Neutrophil (primary cell): ENCODE data around the gene ZC3H12A.

Experiments
- H3K27ac ChIP-seq: fragments of 200-600 bp; sonication (generic); 2 replicates; pipeline ENCODE4 v1.5.1; 2016; ENCODE audit warnings: mild to moderate bottlenecking, moderate library complexity
- H3K27me3 ChIP-seq: fragments of 200-600 bp; sonication (generic); 2 replicates; pipeline ENCODE4 v1.6.0; 2016; ENCODE audit warnings: mild to moderate bottlenecking
- H3K36me3 ChIP-seq: fragments of 200-600 bp; sonication (generic); 2 replicates; pipeline ENCODE4 v1.5.1; 2017
- H3K4me1 ChIP-seq, 2 experiments: fragments of 200-600 bp in 1 of 2; sonication (generic) in 1 of 2; 1 replicate in 1 of 2; 2 replicates in 1 of 2; pipeline versions ENCODE4 v1.5.1 to v1.6.1; 2013 to 2016; ENCODE audit warnings: low read depth in 1 of 2, low read length in 1 of 2, mild to moderate bottlenecking in 1 of 2, moderate library complexity in 1 of 2; ENCODE audit not compliant: control insufficient read depth in 1 of 2, insufficient read depth in 1 of 2
- H3K4me3 ChIP-seq, 2 experiments: fragments of 200-600 bp in 1 of 2; sonication (generic) in 1 of 2; 1 replicate in 1 of 2; 2 replicates in 1 of 2; pipeline ENCODE4 v1.5.1; 2013 to 2016; ENCODE audit warnings: low read depth in 1 of 2, low read length in 1 of 2, mild to moderate bottlenecking in 1 of 2, moderate library complexity in 1 of 2
- H3K9me3 ChIP-seq: fragments of 200-600 bp; sonication (generic); 2 replicates; pipeline ENCODE4 v1.5.1; 2016
- CTCF ChIP-seq: fragments of 200-600 bp; sonication (generic); IDR thresholded peaks from 2 replicates; pipeline ENCODE4 v1.5.1; 2016; ENCODE audit warnings: antibody characterized with exemption

The ZC3H12A gene

GRCh38 chr1:37493336-37494098, 19.1 kb downstream of the ZC3H12A start:
- TF ChIP-seq CTCF: no peak
- Histone ChIP-seq H3K27me3 (no peaks in the 10 kb centered on the region), H3K4me3 (no peak overlapping the region), H3K27ac (no peak overlapping the region), H3K36me3 (peaks cover 56% of the 10 kb centered on the region), H3K4me1 (no peaks in the 10 kb centered on the region), H3K9me3 (no peaks in the 10 kb centered on the region)

GRCh38 chr1:37495875-37496274, 21.5 kb downstream of the ZC3H12A start:
- Histone ChIP-seq H3K4me3 (no peak overlapping the region), H3K27me3 (no peaks in the 10 kb centered on the region), H3K36me3 (peaks cover 69% of the 10 kb centered on the region), H3K4me1 (no peaks in the 10 kb centered on the region), H3K27ac (no peak overlapping the region), H3K9me3 (no peaks in the 10 kb centered on the region)
- no peak for TF ChIP-seq CTCF

GRCh38 chr1:37497832-37498231, 23.5 kb downstream of the ZC3H12A start:
- H3K27ac ChIP-seq: no peak overlapping the region

GRCh38 chr1:37498872-37499617, 24.7 kb downstream of the ZC3H12A start:
- no peak overlapping the region for H3K27ac ChIP-seq
- H3K36me3 ChIP-seq: peaks cover 61% of the 10 kb centered on the region

More at GRCh38 chr1:37497832-37498231, 23.5 kb downstream of the ZC3H12A start:
- H3K27me3 ChIP-seq: no peaks in the 10 kb centered on the region
- H3K4me1 ChIP-seq: no peaks in the 10 kb centered on the region
- H3K36me3 ChIP-seq: peaks cover 67% of the 10 kb centered on the region
- no peak overlapping the region for H3K4me3 ChIP-seq
- H3K9me3 ChIP-seq: no peaks in the 10 kb centered on the region
- TF ChIP-seq CTCF: no peak

GRCh38 chr1:37501661-37502060, 27.3 kb downstream of the ZC3H12A start:
- Histone ChIP-seq H3K36me3 (peaks cover 64% of the 10 kb centered on the region), H3K27ac (no peak overlapping the region), H3K9me3 (no peaks in the 10 kb centered on the region), H3K4me3 (no peak overlapping the region), H3K27me3 (no peaks in the 10 kb centered on the region), H3K4me1 (peaks cover 3 to 4% of the 10 kb centered on the region in 2 experiments)
- TF ChIP-seq CTCF: no peak

More at GRCh38 chr1:37498872-37499617, 24.7 kb downstream of the ZC3H12A start:
- Histone ChIP-seq H3K4me3 (no peak overlapping the region), H3K9me3 (no peaks in the 10 kb centered on the region), H3K27me3 (no peaks in the 10 kb centered on the region), H3K4me1 (peaks cover 3 to 4% of the 10 kb centered on the region in 2 experiments)
- TF ChIP-seq CTCF: no peak
